Gastroesophageal sphincter (tissue), 4 donors: Measurements from ENCODE around the gene FBXW11. TPM values are rescaled to one million over a fixed set of nuclear protein-coding genes. Genes with fewer than 3 reads are reported as not detected.

Experiments
- ATAC-seq: fragments of 150-250 bp; one replicate; pipeline ENCODE4 v1.9.1; 2016; ENCODE audit warnings: mild to moderate bottlenecking, moderate library complexity
- H3K27ac ChIP-seq, 4 donors: fragments of 200-600 bp; sonication (generic) in 3 of 4; 1 replicate in 3 of 4; 2 replicates in 1 of 4; pipeline ENCODE4 v1.5.1; 2016 to 2019
- H3K27me3 ChIP-seq: fragments of 200-600 bp; sonication (generic); one replicate; pipeline ENCODE4 v1.5.1; 2019
- H3K36me3 ChIP-seq, 2 donors: fragments of 200-600 bp; sonication (generic); one replicate each; pipeline ENCODE4 v1.5.1; 2019; ENCODE audit warnings: control low read depth in 1 of 2
- H3K4me1 ChIP-seq, 3 donors: fragments of 200-600 bp; sonication (generic); 1 replicate in 2 of 3; 2 replicates in 1 of 3; pipeline ENCODE4 v1.5.1; 2016 to 2019; ENCODE audit warnings: control low read depth in 2 of 3
- H3K4me3 ChIP-seq, 2 donors: fragments of 200-600 bp; sonication (generic); one replicate each; pipeline ENCODE4 v1.5.1; 2019; ENCODE audit warnings: mild to moderate bottlenecking in 1 of 2, moderate library complexity in 1 of 2
- H3K9me3 ChIP-seq, 3 donors: fragments of 200-600 bp; sonication (generic); one replicate each; pipeline ENCODE4 v1.5.1; 2017 to 2019; ENCODE audit warnings: control low read depth in 2 of 3
- CTCF ChIP-seq, 4 experiments: fragments of 200-600 bp in 2 of 4; fragments of 450-650 bp in 2 of 4; sonication (generic) in 1 of 4; IDR thresholded peaks; one replicate each; pipeline ENCODE4 v1.5.1; 2017 to 2019; ENCODE audit warnings: antibody characterized with exemption in 4 of 4, mild to moderate bottlenecking in 2 of 4, moderate library complexity in 2 of 4
- EP300 ChIP-seq: sonication (generic); formaldehyde crosslinking; IDR thresholded peaks from one replicate; pipeline ENCODE4 v1.6.1; 2017; ENCODE audit warnings: antibody characterized with exemption, mild to moderate bottlenecking
- POLR2A ChIP-seq, 2 donors: fragments of 450-650 bp; IDR thresholded peaks; one replicate each; pipeline ENCODE4 v1.6.1; 2017; ENCODE audit warnings: antibody characterized with exemption in 2 of 2, mild to moderate bottlenecking in 2 of 2, moderate library complexity in 1 of 2
- POLR2AphosphoS5 ChIP-seq: sonication (generic); formaldehyde crosslinking; IDR thresholded peaks from one replicate; pipeline ENCODE4 v1.6.1; 2017; ENCODE audit warnings: antibody characterized with exemption
- WGBS, 2 donors: methylation state at CpG; one replicate each; pipeline ENCODE4 v1.1.5; 2018; ENCODE audit warnings: low coverage in 1 of 2; 5-methylcytosine and 5-hydroxymethylcytosine counted together
- total RNA-seq, 4 donors: library from RNA; depleted of rRNA; stranded (reverse); fragments of >200 nt; gene quantifications; one replicate each; pipeline ENCODE4 v1.1.0, GENCODE V29; 2016

Gene FBXW11
- total RNA-seq, 4 donors from 2014 or later: 64.3 to 88.3 (median 76.3) TPM

GRCh38 chr5:171871711-171872110 lies 134.7 kb downstream of the FBXW11 start:
- peaks cover 11 to 95% of the 10 kb centered on the region in 2 donors for H3K36me3 ChIP-seq

GRCh38 chr5:171869956-171870355 lies 136.5 kb downstream of the FBXW11 start:
- H3K36me3 ChIP-seq: peaks cover 8 to 92% of the 10 kb centered on the region in 2 donors
- ATAC-seq: no peak
- no peak overlapping the region for H3K4me3 ChIP-seq
- H3K27me3 ChIP-seq: no peaks in the 10 kb centered on the region
- TF ChIP-seq POLR2A (IDR thresholded peaks at IDR 0.05): no peak
- no peak for TF ChIP-seq POLR2AphosphoS5
- no peak for TF ChIP-seq EP300
- TF ChIP-seq CTCF (IDR thresholded peaks at IDR 0.05): no peak
- no peaks in the 10 kb centered on the region for H3K4me1 ChIP-seq
- H3K9me3 ChIP-seq: no peaks in the 10 kb centered on the region
- no peak overlapping the region for H3K27ac ChIP-seq
- 67 to 75% methylated on average over 1 of the region's 1 CpG for WGBS, 2 donors

More at GRCh38 chr5:171871711-171872110, 134.7 kb downstream of the FBXW11 start:
- Histone ChIP-seq H3K9me3 (no peaks in the 10 kb centered on the region), H3K4me3 (no peak overlapping the region), H3K27me3 (no peaks in the 10 kb centered on the region), H3K4me1 (no peaks in the 10 kb centered on the region), H3K27ac (no peak overlapping the region)
- TF ChIP-seq EP300 (no peak), CTCF (IDR thresholded peaks at IDR 0.05) (no peak), POLR2AphosphoS5 (no peak), POLR2A (IDR thresholded peaks at IDR 0.05) (no peak)
- 58 to 77% methylated on average over 1 of the region's 1 CpG for WGBS, 2 donors
- ATAC-seq: no peak

- no peak overlapping the region for H3K4me3 ChIP-seq
- ATAC-seq: no peak
- H3K4me1 ChIP-seq: no peaks in the 10 kb centered on the region
- WGBS, 2 donors: 63 to 100% methylated on average over 1 to 2 of the region's 2 CpGs
- no peaks in the 10 kb centered on the region for H3K27me3 ChIP-seq
- no peaks in the 10 kb centered on the region for H3K9me3 ChIP-seq
- H3K36me3 ChIP-seq: peaks cover 8 to 89% of the 10 kb centered on the region in 2 donors
- H3K27ac ChIP-seq: no peak overlapping the region
- TF ChIP-seq CTCF (IDR thresholded peaks at IDR 0.05) (no peak), POLR2AphosphoS5 (no peak), POLR2A (IDR thresholded peaks at IDR 0.05) (no peak), EP300 (no peak)
Observed at GRCh38 chr5:171868236-171868635, 138.2 kb downstream of the FBXW11 start.

GRCh38 chr5:171867786-171868185 lies 138.7 kb downstream of the FBXW11 start:
- H3K4me1 ChIP-seq: no peaks in the 10 kb centered on the region
- no peaks in the 10 kb centered on the region for H3K27me3 ChIP-seq
- TF ChIP-seq EP300: no peak
- H3K4me3 ChIP-seq: no peak overlapping the region
- no peak for ATAC-seq
- H3K9me3 ChIP-seq: no peaks in the 10 kb centered on the region
- peaks cover 8 to 89% of the 10 kb centered on the region in 2 donors for H3K36me3 ChIP-seq
- WGBS, 2 donors: 67% methylated on average over 1 of the region's 1 CpG
- no peak overlapping the region for H3K27ac ChIP-seq

- WGBS, 2 donors: 90 to 91% methylated on average over 5 to 6 of the region's 6 CpGs
- Histone ChIP-seq H3K9me3 (no peaks in the 10 kb centered on the region), H3K4me1 (no peaks in the 10 kb centered on the region), H3K27me3 (no peaks in the 10 kb centered on the region), H3K36me3 (peaks cover 5 to 76% of the 10 kb centered on the region in 2 donors), H3K4me3 (no peak overlapping the region), H3K27ac (no peak overlapping the region)
- TF ChIP-seq POLR2AphosphoS5: no peak
- no peak for TF ChIP-seq EP300
- no peak for TF ChIP-seq POLR2A (IDR thresholded peaks at IDR 0.05)
- no peak for TF ChIP-seq CTCF (IDR thresholded peaks at IDR 0.05)
- no peak for ATAC-seq
Observed at GRCh38 chr5:171865471-171865870, 141.0 kb downstream of the FBXW11 start.
